ENCODE data around the gene AQP6.

AQP6 gene

GRCh38 chr12:49928471-49928870, 44.3 kb upstream of the AQP6 start:
- no peak for TF ChIP-seq CTCF (conservative IDR thresholded peaks at IDR 0.05; ENCODE audit: control insufficient read depth, insufficient read depth, low read depth, low read length)
- DNase-seq (ENCODE audit: low read depth) = no peak
- no peak overlapping the region for H3K4me3 ChIP-seq (ENCODE audit: control insufficient read depth, low read depth, low read length)

GRCh38 chr12:49929581-49929980, 43.2 kb upstream of the AQP6 start:
- no peak for TF ChIP-seq CTCF (conservative IDR thresholded peaks at IDR 0.05; ENCODE audit: control insufficient read depth, insufficient read depth, low read depth, low read length)
- no peak overlapping the region for H3K4me3 ChIP-seq (ENCODE audit: control insufficient read depth, low read depth, low read length)
- no peak for DNase-seq (ENCODE audit: low read depth)

- no peak overlapping the region for H3K4me3 ChIP-seq (ENCODE audit: control insufficient read depth, low read depth, low read length)
- no peak for TF ChIP-seq CTCF (conservative IDR thresholded peaks at IDR 0.05; ENCODE audit: control insufficient read depth, insufficient read depth, low read depth, low read length)
- peak; percentile 82 for DNase-seq (ENCODE audit: low read depth)
Measured at GRCh38 chr12:49930515-49931288, 42.0 kb upstream of the AQP6 start.

GRCh38 chr12:49932023-49932422, 40.7 kb upstream of the AQP6 start:
- DNase-seq (ENCODE audit: low read depth) = no peak

GRCh38 chr12:49932533-49933130, 40.1 kb upstream of the AQP6 start:
- no peak overlapping the region for H3K4me3 ChIP-seq (ENCODE audit: control insufficient read depth, low read depth, low read length)
- no peak for TF ChIP-seq CTCF (conservative IDR thresholded peaks at IDR 0.05; ENCODE audit: control insufficient read depth, insufficient read depth, low read depth, low read length)
- no peak for DNase-seq (ENCODE audit: low read depth)

More at GRCh38 chr12:49932023-49932422, 40.7 kb upstream of the AQP6 start:
- H3K4me3 ChIP-seq (ENCODE audit: control insufficient read depth, low read depth, low read length) = no peak overlapping the region
- TF ChIP-seq CTCF (conservative IDR thresholded peaks at IDR 0.05; ENCODE audit: control insufficient read depth, insufficient read depth, low read depth, low read length) = no peak

- peak; percentile 56 for DNase-seq (ENCODE audit: low read depth)
- H3K4me3 ChIP-seq (ENCODE audit: control insufficient read depth, low read depth, low read length) = no peak overlapping the region
- no peak for TF ChIP-seq CTCF (conservative IDR thresholded peaks at IDR 0.05; ENCODE audit: control insufficient read depth, insufficient read depth, low read depth, low read length)
Measured at GRCh38 chr12:49933796-49934195, 39.0 kb upstream of the AQP6 start.
